ENCODE results near the gene MMP2. TPM values are rescaled to one million over a fixed set of nuclear protein-coding genes. Genes with fewer than 3 reads are reported as not detected.

MMP2 gene
- total and polyA plus RNA-seq, 2 donors (not counting 1 experiment from before 2014, with no cell fraction given): 760 to 1,311 TPM

DNA sequence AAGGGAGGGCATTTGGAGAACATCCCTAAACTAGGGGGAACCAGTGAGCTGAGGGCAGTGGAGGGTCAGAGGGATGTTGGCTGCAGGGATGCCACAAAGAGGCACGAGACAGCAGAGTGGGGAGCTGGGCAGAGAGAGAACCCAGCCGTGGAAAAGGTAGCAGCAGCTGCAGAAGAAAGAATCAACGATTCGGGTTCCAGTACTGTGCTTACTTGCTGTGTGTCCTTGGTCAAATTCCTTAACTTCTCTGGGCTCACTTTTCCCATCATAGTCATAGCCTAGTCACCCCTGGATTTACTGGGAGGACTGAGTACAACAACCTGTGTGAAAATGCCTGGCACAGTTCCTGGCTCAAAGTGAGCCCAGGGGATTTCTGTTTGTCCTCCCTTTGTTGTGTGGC, 12.8 kb upstream of the MMP2 start:
- TF ChIP-seq, protein P1, sequence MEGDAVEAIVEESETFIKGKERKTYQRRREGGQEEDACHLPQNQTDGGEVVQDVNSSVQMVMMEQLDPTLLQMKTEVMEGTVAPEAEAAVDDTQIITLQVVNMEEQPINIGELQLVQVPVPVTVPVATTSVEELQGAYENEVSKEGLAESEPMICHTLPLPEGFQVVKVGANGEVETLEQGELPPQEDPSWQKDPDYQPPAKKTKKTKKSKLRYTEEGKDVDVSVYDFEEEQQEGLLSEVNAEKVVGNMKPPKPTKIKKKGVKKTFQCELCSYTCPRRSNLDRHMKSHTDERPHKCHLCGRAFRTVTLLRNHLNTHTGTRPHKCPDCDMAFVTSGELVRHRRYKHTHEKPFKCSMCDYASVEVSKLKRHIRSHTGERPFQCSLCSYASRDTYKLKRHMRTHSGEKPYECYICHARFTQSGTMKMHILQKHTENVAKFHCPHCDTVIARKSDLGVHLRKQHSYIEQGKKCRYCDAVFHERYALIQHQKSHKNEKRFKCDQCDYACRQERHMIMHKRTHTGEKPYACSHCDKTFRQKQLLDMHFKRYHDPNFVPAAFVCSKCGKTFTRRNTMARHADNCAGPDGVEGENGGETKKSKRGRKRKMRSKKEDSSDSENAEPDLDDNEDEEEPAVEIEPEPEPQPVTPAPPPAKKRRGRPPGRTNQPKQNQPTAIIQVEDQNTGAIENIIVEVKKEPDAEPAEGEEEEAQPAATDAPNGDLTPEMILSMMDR (conservative IDR thresholded peaks at IDR 0.05 in 1 of 2, IDR thresholded peaks at IDR 0.05 in 1 of 2; ENCODE audit: low read depth in 1 of 2, low read length in 2 of 2): no peak
- no peak for TF ChIP-seq EZH2 (IDR thresholded peaks at IDR 0.05; ENCODE audit: low read length, missing control alignments)
- Histone ChIP-seq H3K27me3 (ENCODE audit: control insufficient read depth, insufficient read depth, low read length) (no peaks in the 10 kb centered on the region), H3K9ac (ENCODE audit: insufficient read depth, low read length) (no peak overlapping the region), H3K4me2 (ENCODE audit: extremely low read depth, insufficient read depth, low read length) (no peak overlapping the region), H3K9me3 (ENCODE audit: control insufficient read depth, insufficient read depth, low read depth, low read length) (no peaks in the 10 kb centered on the region), H3K27ac (ENCODE audit: insufficient read depth, low read length) (no peak overlapping the region), H3K36me3 (ENCODE audit: control insufficient read depth, insufficient read depth, low read length) (no peaks in the 10 kb centered on the region), H2AFZ (ENCODE audit: low read length) (no peak overlapping the region), H3K4me3 (replicated peaks in 1 of 4; ENCODE audit: control extremely low read depth in 1 of 4, insufficient read depth in 1 of 4, low read depth in 3 of 4, low read length in 4 of 4) (no peak overlapping the region), H3K4me1 (ENCODE audit: control insufficient read depth, extremely low read depth, insufficient read depth, low read length) (peaks cover 10% of the 10 kb centered on the region), H4K20me1 (ENCODE audit: control insufficient read depth, extremely low read depth, insufficient read depth, low read length) (no peaks in the 10 kb centered on the region), H3K79me2 (ENCODE audit: control insufficient read depth, insufficient read depth, low read length) (no peaks in the 10 kb centered on the region)
- no peak for DNase-seq (ENCODE audit: low read depth in 2 of 2)

DNA sequence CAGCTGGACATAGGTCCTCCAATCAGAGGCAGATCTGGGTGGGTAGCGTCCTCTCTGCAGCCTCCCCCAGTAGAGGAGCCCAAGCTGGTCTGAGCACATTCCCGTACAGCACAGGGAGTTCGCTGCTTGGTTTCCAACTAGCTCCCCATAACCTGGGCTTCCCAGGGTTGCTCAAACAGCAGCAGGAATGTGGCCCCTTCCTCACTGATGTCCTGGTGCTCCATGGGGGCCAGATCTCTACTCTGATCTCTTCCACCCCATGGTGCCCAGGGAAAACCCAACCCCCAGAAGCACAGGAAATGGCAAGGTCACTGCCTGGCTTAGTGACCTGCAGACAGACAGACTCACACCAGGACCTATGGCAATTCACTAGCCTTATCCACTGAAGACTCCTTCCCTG, 11.1 kb upstream of the MMP2 start:
- no peaks in the 10 kb centered on the region for H3K36me3 ChIP-seq (ENCODE audit: control insufficient read depth, insufficient read depth, low read length)
- H3K4me3 ChIP-seq (replicated peaks in 1 of 4; ENCODE audit: control extremely low read depth in 1 of 4, insufficient read depth in 1 of 4, low read depth in 3 of 4, low read length in 4 of 4): no peak overlapping the region
- H3K9ac ChIP-seq (ENCODE audit: insufficient read depth, low read length): no peak overlapping the region
- H3K9me3 ChIP-seq (ENCODE audit: control insufficient read depth, insufficient read depth, low read depth, low read length): no peaks in the 10 kb centered on the region
- H4K20me1 ChIP-seq (ENCODE audit: control insufficient read depth, extremely low read depth, insufficient read depth, low read length): no peaks in the 10 kb centered on the region
- H3K27me3 ChIP-seq (ENCODE audit: control insufficient read depth, insufficient read depth, low read length): no peaks in the 10 kb centered on the region
- no peak for DNase-seq (ENCODE audit: low read depth in 2 of 2)
- peaks cover 17% of the 10 kb centered on the region for H3K4me1 ChIP-seq (ENCODE audit: control insufficient read depth, extremely low read depth, insufficient read depth, low read length)
- no peak for TF ChIP-seq EZH2 (IDR thresholded peaks at IDR 0.05; ENCODE audit: low read length, missing control alignments)
- TF ChIP-seq, protein P1 (conservative IDR thresholded peaks at IDR 0.05 in 1 of 2, IDR thresholded peaks at IDR 0.05 in 1 of 2; ENCODE audit: low read depth in 1 of 2, low read length in 2 of 2): no peak
- H3K27ac ChIP-seq (ENCODE audit: insufficient read depth, low read length): no peak overlapping the region
- no peaks in the 10 kb centered on the region for H3K79me2 ChIP-seq (ENCODE audit: control insufficient read depth, insufficient read depth, low read length)
- no peak overlapping the region for H3K4me2 ChIP-seq (ENCODE audit: extremely low read depth, insufficient read depth, low read length)
- H2AFZ ChIP-seq (ENCODE audit: low read length): no peak overlapping the region

DNA sequence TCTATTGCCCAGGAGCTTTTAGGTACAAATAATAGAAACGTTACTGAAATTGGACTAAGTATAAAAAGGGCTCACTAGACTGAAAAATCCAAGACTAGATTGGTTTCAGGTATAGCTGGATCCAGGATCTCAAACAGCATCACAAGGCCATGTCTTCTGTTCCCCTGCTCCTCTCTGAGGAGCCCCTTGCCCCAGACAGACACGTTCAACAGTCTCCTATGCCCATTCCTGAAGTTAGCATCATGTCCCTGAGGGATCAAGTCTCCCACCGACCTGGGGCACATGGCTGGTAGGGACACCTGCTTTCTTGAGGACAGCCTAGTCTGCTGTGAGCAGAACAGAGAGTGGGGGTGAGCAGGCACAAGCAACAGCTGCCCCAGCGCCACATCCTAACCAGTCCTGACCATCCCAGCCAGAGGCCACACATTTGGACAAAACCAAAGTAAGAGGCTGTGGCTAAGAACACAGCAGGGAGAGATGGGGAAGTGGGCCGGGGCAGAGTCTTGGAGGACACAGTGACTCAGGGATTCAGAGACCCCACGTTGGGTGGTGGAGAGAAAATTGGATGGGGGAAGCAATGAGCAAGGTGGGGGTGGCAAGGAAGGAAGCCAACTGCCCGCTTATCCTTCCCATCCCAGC, 10.5 kb upstream of the MMP2 start:
- Histone ChIP-seq H3K27ac (ENCODE audit: insufficient read depth, low read length) (no peak overlapping the region), H3K4me1 (ENCODE audit: control insufficient read depth, extremely low read depth, insufficient read depth, low read length) (peaks cover 17% of the 10 kb centered on the region), H3K9me3 (ENCODE audit: control insufficient read depth, insufficient read depth, low read depth, low read length) (no peaks in the 10 kb centered on the region), H2AFZ (ENCODE audit: low read length) (no peak overlapping the region), H3K27me3 (ENCODE audit: control insufficient read depth, insufficient read depth, low read length) (no peaks in the 10 kb centered on the region), H3K36me3 (ENCODE audit: control insufficient read depth, insufficient read depth, low read length) (no peaks in the 10 kb centered on the region), H3K4me3 (replicated peaks in 1 of 4; ENCODE audit: control extremely low read depth in 1 of 4, insufficient read depth in 1 of 4, low read depth in 3 of 4, low read length in 4 of 4) (no peak overlapping the region), H3K9ac (ENCODE audit: insufficient read depth, low read length) (no peak overlapping the region), H3K4me2 (ENCODE audit: extremely low read depth, insufficient read depth, low read length) (no peak overlapping the region), H3K79me2 (ENCODE audit: control insufficient read depth, insufficient read depth, low read length) (no peaks in the 10 kb centered on the region), H4K20me1 (ENCODE audit: control insufficient read depth, extremely low read depth, insufficient read depth, low read length) (no peaks in the 10 kb centered on the region)
- TF ChIP-seq, protein P1 (conservative IDR thresholded peaks at IDR 0.05 in 1 of 2, IDR thresholded peaks at IDR 0.05 in 1 of 2; ENCODE audit: low read depth in 1 of 2, low read length in 2 of 2): no peak
- TF ChIP-seq EZH2 (IDR thresholded peaks at IDR 0.05; ENCODE audit: low read length, missing control alignments): no peak
- DNase-seq (ENCODE audit: low read depth in 2 of 2): no peak

Data from fibroblast of lung (primary cell).